Measurements from ENCODE around the gene PXYLP1. TPM values are rescaled to one million over a fixed set of nuclear protein-coding genes. Genes with fewer than 3 reads are reported as not detected.

The PXYLP1 gene
- polyA plus RNA-seq, 3 donors, result 4.1 to 10.9 (median 5.8) TPM

- peaks cover 8% of the 10 kb centered on the region for H3K79me2 ChIP-seq (ENCODE audit: insufficient read depth, low read length)
- Mint-ChIP-seq H3K4me1 (peaks cover 7% of the 10 kb centered on the region), H3K36me3 (peaks cover 21 to 26% of the 10 kb centered on the region in 2 donors), H3K9me3 (peaks cover 0 to 1% (median 0%) of the 10 kb centered on the region in 7 donors), H3K27ac (no peak overlapping the region), H3K27me3 (ENCODE audit: low read depth in 3 of 3) (peaks cover 0 to 2% (median 1%) of the 10 kb centered on the region in 3 donors), H3K4me3 (no peak overlapping the region)
- H3K4me1 ChIP-seq (ENCODE audit: control insufficient read depth in 1 of 2, insufficient read depth in 2 of 2, low read length in 2 of 2), result no peaks in the 10 kb centered on the region
- H3K4me3 ChIP-seq (replicated peaks in 1 of 3; ENCODE audit: low read depth in 2 of 3, low read length in 3 of 3), result no peak overlapping the region
- no peak for DNase-seq
- no peak overlapping the region for H3K4me2 ChIP-seq (replicated peaks; ENCODE audit: extremely low read depth, low read length, poor library complexity, severe bottlenecking)
- no peak for TF ChIP-seq CTCF (IDR thresholded peaks at IDR 0.05)
- no peaks in the 10 kb centered on the region for H3K27me3 ChIP-seq (ENCODE audit: control insufficient read depth in 2 of 2, insufficient read depth in 2 of 2, low read length in 2 of 2)
- peaks cover 0 to 21% of the 10 kb centered on the region in 2 donors for H3K36me3 ChIP-seq (replicated peaks in 1 of 2; ENCODE audit: control insufficient read depth in 1 of 2, insufficient read depth in 2 of 2, low read length in 2 of 2)
- intact Hi-C loops (cut with micrococcal nuclease), result no loop called here
- H2AFZ ChIP-seq (ENCODE audit: insufficient read depth, low read depth, low read length, poor library complexity, severe bottlenecking), result no peak overlapping the region
- no peak overlapping the region for H3K9ac ChIP-seq (ENCODE audit: insufficient read depth, low read length, poor library complexity, severe bottlenecking)
- 97% methylated on average over 7 of the region's 11 CpGs for WGBS (ENCODE audit: insufficient coverage)
- no peaks in the 10 kb centered on the region for H4K20me1 ChIP-seq (ENCODE audit: insufficient read depth, low read length)
- H3K27ac ChIP-seq (ENCODE audit: low read depth in 1 of 2, low read length in 2 of 2), result no peak overlapping the region
- H3K9me3 ChIP-seq (replicated peaks in 1 of 2; ENCODE audit: control insufficient read depth in 1 of 2, insufficient read depth in 1 of 2, low read length in 2 of 2), result no peaks in the 10 kb centered on the region
Observed at GRCh38 chr3:141253811-141254210, 22.2 kb downstream of the PXYLP1 start.

GRCh38 chr3:141255137-141255845 is 23.7 kb downstream of the PXYLP1 start:
- no peaks in the 10 kb centered on the region for H4K20me1 ChIP-seq (ENCODE audit: insufficient read depth, low read length)
- no peak overlapping the region for H3K4me3 ChIP-seq (replicated peaks in 1 of 3; ENCODE audit: low read depth in 2 of 3, low read length in 3 of 3)
- no peaks in the 10 kb centered on the region for H3K4me1 ChIP-seq (ENCODE audit: control insufficient read depth in 1 of 2, insufficient read depth in 2 of 2, low read length in 2 of 2)
- H3K9ac ChIP-seq (ENCODE audit: insufficient read depth, low read length, poor library complexity, severe bottlenecking), result no peak overlapping the region
- no peak for DNase-seq
- H3K79me2 ChIP-seq (ENCODE audit: insufficient read depth, low read length), result peaks cover 8% of the 10 kb centered on the region
- no peak overlapping the region for H3K4me2 ChIP-seq (replicated peaks; ENCODE audit: extremely low read depth, low read length, poor library complexity, severe bottlenecking)
- Mint-ChIP-seq H3K36me3 (peaks cover 24 to 26% of the 10 kb centered on the region in 2 donors), H3K27ac (no peak overlapping the region), H3K4me1 (peaks cover 7% of the 10 kb centered on the region), H3K4me3 (no peak overlapping the region), H3K27me3 (ENCODE audit: low read depth in 3 of 3) (peaks cover 0 to 2% (median 1%) of the 10 kb centered on the region in 3 donors), H3K9me3 (peaks cover 0 to 1% (median 0%) of the 10 kb centered on the region in 7 donors)
- WGBS (ENCODE audit: insufficient coverage), result 88% methylated on average over 5 of the region's 5 CpGs
- H3K27ac ChIP-seq (ENCODE audit: low read depth in 1 of 2, low read length in 2 of 2), result no peak overlapping the region
- no peak overlapping the region for H2AFZ ChIP-seq (ENCODE audit: insufficient read depth, low read depth, low read length, poor library complexity, severe bottlenecking)
- TF ChIP-seq CTCF (IDR thresholded peaks at IDR 0.05), result no peak
- H3K27me3 ChIP-seq (ENCODE audit: control insufficient read depth in 2 of 2, insufficient read depth in 2 of 2, low read length in 2 of 2), result no peaks in the 10 kb centered on the region
- H3K36me3 ChIP-seq (replicated peaks in 1 of 2; ENCODE audit: control insufficient read depth in 1 of 2, insufficient read depth in 2 of 2, low read length in 2 of 2), result peaks cover 0 to 20% of the 10 kb centered on the region in 2 donors
- H3K9me3 ChIP-seq (replicated peaks in 1 of 2; ENCODE audit: control insufficient read depth in 1 of 2, insufficient read depth in 1 of 2, low read length in 2 of 2), result no peaks in the 10 kb centered on the region
- intact Hi-C loops (cut with micrococcal nuclease), result no loop called here
